HEK293T (cell line): ENCODE results near the gene ELMO3.

Experiments
- BHLHE40 ChIP-seq: fragments of 450-650 bp; IDR thresholded peaks from 2 replicates; pipeline ENCODE4 v1.6.1; 2016; ENCODE audit warnings: mild to moderate bottlenecking, moderate library complexity, borderline replicate concordance
- FOXM1 ChIP-seq: fragments of 450-650 bp; IDR thresholded peaks from 2 replicates; pipeline ENCODE4 v1.6.1; 2017; ENCODE audit warnings: mild to moderate bottlenecking, borderline replicate concordance
- L3MBTL2 ChIP-seq: fragments of 450-650 bp; conservative IDR thresholded peaks from 2 replicates; pipeline ENCODE4 v1.6.1; 2016; ENCODE audit warnings: mild to moderate bottlenecking
- LEF1 ChIP-seq: fragments of 450-650 bp; IDR thresholded peaks from 2 replicates; pipeline ENCODE4 v1.6.1; 2017; ENCODE audit warnings: mild to moderate bottlenecking, borderline replicate concordance
- SUZ12 ChIP-seq: fragments of 450-650 bp; IDR thresholded peaks from 2 replicates; pipeline ENCODE4 v1.6.1; 2016; ENCODE audit warnings: mild to moderate bottlenecking
- TARDBP ChIP-seq: fragments of 450-650 bp; IDR thresholded peaks from 2 replicates; pipeline ENCODE4 v1.6.1; 2016
- ZNF384 ChIP-seq: fragments of 450-650 bp; IDR thresholded peaks from 2 replicates; pipeline ENCODE4 v1.6.1; 2016
- TF ChIP-seq, protein P1 (sequence below): fragments of 450-650 bp; IDR thresholded peaks from 2 replicates; pipeline ENCODE4 v1.6.1; 2016

DNA sequence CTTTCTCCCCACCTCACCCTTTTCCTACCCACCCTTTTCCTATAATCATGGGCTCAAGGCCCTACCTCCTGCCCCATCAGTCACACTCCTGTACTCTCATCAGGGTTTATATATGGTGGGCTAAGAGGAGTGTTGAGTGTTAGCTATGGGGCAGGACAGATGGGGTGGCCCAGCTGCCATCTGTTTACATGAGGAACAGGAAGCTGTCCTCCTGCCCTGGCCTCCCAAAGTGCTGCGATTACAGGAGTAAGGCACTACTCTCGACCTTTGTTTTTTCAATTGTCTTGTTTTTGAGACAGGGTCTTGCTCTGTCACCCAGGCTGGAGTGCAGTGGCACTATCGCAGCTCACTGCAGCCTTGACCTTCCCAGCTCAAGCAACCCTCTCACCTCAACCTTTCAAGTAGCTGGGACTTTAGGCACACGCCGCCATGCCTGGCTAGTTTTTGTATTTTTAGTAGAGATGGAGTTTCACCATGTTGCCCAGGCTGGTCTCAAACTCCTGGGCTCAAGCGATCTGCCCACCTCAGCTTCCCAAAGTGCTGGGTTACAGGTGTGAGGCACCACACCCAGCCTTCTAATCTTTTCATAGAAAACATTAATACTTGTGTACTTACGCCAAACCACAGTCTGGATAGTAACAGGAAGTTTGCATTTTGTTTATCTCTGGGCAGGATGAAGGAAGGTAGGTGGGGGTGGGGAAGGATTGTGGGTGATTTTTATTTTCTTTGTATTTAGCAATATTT, 40.9 kb upstream of the ELMO3 start:
- TF ChIP-seq TARDBP (no peak), FOXM1 (no peak), L3MBTL2 (no peak), BHLHE40 (no peak), ZNF384 (no peak), SUZ12 (no peak), LEF1 (no peak)
- TF ChIP-seq, protein P1, sequence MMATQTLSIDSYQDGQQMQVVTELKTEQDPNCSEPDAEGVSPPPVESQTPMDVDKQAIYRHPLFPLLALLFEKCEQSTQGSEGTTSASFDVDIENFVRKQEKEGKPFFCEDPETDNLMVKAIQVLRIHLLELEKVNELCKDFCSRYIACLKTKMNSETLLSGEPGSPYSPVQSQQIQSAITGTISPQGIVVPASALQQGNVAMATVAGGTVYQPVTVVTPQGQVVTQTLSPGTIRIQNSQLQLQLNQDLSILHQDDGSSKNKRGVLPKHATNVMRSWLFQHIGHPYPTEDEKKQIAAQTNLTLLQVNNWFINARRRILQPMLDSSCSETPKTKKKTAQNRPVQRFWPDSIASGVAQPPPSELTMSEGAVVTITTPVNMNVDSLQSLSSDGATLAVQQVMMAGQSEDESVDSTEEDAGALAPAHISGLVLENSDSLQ, result no peak
